GM12875 (cell line): ENCODE measurements around the gene ZNF488.
"Not testable (repeated sequence)": the region's sequence is repeated elsewhere in the genome, so short reads cannot be mapped to it uniquely, and the experiment has no call there.

Experiments used
- H3K4me3 ChIP-seq: one replicate; pipeline ENCODE4 v1.5.1; 2011; ENCODE audit warnings: low read depth, low read length, control low read depth
- TF ChIP-seq, protein P1 (sequence below): IDR thresholded peaks from 2 replicates; pipeline ENCODE4 v1.5.1; 2011; ENCODE audit warnings: low read depth, mild to moderate bottlenecking, control low read depth, inconsistent platforms, low read length, moderate library complexity, borderline replicate concordance; ENCODE audit not compliant: insufficient read depth

Gene ZNF488

DNA sequence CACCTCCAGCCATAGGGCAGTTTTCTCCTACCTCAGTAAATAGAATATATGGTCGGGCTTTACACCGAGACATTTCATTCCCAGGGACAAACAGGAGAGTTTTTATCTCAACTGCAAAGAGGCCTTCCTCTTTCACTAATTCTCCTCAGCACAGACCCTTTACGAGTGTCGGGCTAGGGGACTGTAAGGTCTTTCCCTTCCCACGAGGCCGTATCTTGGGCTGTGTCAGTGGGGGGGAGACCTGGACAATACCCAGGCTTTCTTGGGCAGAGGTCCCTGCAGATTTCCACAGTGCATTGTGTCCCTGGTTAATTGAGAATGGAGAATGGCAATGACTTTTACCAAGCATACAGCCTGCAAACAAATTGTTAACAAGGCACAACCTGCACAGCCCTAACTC is 13.2 kb upstream of the ZNF488 start:
- TF ChIP-seq, protein P1, sequence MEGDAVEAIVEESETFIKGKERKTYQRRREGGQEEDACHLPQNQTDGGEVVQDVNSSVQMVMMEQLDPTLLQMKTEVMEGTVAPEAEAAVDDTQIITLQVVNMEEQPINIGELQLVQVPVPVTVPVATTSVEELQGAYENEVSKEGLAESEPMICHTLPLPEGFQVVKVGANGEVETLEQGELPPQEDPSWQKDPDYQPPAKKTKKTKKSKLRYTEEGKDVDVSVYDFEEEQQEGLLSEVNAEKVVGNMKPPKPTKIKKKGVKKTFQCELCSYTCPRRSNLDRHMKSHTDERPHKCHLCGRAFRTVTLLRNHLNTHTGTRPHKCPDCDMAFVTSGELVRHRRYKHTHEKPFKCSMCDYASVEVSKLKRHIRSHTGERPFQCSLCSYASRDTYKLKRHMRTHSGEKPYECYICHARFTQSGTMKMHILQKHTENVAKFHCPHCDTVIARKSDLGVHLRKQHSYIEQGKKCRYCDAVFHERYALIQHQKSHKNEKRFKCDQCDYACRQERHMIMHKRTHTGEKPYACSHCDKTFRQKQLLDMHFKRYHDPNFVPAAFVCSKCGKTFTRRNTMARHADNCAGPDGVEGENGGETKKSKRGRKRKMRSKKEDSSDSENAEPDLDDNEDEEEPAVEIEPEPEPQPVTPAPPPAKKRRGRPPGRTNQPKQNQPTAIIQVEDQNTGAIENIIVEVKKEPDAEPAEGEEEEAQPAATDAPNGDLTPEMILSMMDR, result no peak
- no peak overlapping the region for H3K4me3 ChIP-seq

DNA sequence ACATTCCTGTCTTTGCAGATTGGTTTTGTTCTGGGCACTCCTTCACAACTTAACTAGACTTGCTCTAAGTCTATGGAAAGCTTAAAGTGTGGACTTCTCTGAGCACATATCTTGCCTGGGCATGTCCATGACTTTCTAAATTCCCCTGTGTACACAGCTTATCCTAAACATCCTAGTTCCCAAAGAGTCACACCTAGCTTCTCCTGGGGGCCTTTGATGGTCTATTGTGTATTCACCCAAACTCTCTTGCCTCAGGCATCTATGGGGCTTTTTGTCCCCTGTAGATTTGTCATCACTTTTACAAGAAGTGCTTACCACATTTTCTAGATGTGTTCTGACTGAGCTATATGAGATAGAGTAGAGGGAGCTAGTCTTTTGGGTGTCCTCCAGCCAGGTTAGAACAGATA is 12.2 kb upstream of the ZNF488 start:
- TF ChIP-seq, protein P1, result no peak
- no peak overlapping the region for H3K4me3 ChIP-seq

DNA sequence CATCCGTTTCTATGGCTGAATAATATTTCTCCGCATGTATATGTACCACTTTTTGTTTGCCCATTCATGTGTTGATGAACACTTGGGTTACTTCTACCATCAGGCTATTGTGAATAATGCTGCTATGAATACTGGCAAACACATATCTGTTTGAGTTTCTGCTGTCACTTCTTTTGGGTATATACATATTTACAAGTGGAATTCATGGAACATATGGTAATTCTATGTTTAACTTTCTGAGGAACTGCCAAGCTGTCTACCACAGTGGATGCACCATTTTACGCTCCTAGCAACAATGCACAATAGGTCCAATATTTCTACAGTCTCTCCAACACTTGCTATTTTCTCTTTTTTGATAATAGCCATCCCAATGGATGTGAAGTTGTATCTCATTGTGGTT is 5.5 kb upstream of the ZNF488 start:
- no peak overlapping the region for H3K4me3 ChIP-seq
- TF ChIP-seq, protein P1, result no peak

DNA sequence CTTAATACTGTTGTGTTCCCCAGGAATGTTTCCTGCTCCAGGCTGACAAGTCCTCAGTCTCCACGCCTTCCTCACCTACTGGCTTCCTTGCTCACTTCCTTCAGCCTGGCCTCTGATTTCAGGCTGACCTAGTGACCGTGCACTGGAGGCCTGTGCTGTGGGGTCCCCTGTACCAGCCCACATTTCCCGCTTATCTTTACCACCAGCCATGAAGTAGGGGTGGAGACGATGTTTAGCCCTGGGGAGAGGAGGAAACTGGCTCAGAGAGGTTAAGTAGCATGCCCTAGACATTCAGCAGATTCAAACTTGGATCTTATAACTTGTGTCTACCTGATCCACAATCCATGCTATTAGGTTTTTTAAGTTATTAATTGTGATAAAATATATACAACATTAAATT is 4.8 kb upstream of the ZNF488 start:
- TF ChIP-seq, protein P1, result no peak
- no peak overlapping the region for H3K4me3 ChIP-seq

DNA sequence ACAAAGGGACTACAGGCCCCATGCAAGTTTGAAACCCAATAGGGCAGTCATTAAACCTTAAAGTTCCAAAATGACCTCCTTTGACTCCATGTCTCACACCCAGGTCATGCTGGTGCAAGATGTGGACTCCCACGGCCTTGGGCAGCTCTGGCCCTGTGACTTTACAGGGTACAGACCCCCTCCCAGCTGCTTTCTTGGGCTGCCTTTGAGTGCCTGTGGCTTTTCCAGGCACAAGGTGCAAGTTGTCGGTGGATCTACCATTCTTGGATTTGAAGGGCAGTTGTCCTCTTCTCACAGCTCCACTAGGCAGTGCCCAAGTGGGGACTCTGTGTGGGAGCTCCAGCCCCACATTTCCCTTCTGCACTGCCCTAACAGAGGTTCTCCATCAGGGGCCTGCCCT is 2.0 kb upstream of the ZNF488 start:
- H3K4me3 ChIP-seq, result not testable (repeated sequence)

DNA sequence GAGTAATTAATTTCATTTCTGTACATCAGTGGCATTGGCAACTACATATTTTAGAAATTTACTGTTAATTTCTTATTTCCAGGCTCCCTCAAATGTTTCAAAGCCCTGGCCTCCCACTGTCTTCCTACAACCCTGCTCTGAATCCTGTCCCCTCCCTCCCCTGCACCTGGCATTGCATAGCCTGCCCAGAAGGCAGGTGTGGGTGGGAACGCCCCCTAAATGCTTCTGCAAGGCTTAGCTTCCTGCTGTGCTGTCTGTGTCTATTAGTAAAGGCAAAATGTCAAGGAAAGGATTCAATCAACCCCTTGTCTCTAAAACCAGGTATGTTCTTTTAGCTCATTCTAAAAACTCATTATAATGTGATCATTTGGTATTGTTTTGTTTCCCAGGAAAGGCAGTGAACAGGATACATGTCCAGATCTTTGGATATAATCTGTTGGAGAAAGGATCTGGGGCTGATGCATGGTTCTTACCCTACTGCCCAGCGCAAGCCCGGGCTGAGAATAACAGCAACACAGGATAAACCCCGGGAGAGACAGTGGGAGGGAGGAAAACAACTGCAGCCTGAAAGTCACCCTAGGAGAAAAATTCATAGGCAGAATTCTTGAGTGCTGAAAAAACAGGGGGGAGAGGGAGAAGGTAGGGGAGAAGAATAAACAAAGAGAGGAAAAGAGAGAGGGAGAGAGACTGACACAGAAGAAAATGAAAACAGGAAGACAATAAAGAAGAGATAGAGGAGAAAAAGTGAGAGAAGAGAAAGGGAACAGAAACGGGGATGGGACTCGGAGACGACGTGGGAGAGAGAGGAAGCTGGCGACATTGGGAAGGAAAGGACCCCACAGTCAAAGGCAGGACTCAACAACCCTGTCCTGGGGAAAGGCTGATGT is 589 bp downstream of the ZNF488 start:
- TF ChIP-seq, protein P1, result no peak
- no peak overlapping the region for H3K4me3 ChIP-seq

DNA sequence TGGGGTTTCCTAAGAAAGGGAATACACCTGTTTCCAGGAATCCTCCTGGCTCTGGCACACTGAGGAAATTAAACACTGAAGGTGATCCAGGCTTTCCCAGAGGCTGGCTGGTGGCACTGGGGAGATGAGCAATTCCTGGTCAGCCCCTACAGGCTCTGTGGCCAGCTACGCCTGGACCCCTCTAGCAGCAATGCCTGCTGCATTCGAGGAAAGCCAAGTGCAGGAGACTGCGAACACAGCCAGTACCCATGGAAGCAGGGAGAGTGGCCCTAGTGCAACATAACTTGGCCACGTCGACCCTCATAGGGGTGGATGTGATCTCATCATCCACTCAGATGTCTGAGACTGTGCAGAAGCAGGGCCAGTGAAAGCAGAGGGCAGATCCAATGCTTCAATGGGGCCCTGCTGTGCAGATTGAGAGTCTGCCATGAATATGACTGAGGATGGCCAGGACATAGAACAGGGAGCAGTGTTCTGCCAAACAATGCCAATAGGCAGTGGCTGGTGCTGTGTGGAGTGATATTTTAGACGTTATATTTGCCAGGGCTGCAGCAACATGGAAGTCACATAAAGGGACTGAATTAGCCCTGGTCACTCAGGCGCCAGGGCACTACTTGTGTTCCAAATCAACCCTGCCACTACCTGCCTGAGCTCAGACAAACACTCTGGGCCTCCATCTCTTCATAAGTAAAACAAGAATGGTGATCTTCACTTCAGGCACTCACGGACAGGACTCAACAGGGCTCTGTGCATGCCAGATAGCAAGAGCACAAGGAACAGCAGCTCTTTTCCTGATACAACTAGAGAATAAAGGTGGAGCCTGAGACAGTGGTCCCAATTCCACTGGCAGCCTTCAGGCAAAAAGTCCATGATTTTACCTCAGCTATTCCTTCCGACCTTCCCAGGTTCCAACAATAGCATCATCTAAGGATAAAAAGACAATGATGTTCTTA is 2.4 kb downstream of the ZNF488 start:
- TF ChIP-seq, protein P1, result no peak
- no peak overlapping the region for H3K4me3 ChIP-seq
